Panc1 (cell line): ENCODE measurements around the gene MCMBP.

Experiments used
- CTCF ChIP-seq: fragments of 450-650 bp; IDR thresholded peaks from 2 replicates; pipeline ENCODE4 v1.5.1; 2017; ENCODE audit warnings: mild to moderate bottlenecking
- POLR2AphosphoS5 ChIP-seq: IDR thresholded peaks from 2 replicates; pipeline ENCODE4 v1.6.1; 2012; ENCODE audit warnings: mild to moderate bottlenecking, low read depth, low read length, moderate library complexity
- SIN3A ChIP-seq: IDR thresholded peaks from 2 replicates; pipeline ENCODE4 v1.6.1; 2012; ENCODE audit warnings: low read depth, mild to moderate bottlenecking, low read length, moderate library complexity, borderline replicate concordance; ENCODE audit not compliant: insufficient read depth
- TCF7L2 ChIP-seq: IDR thresholded peaks from 2 replicates; pipeline ENCODE4 v1.6.1; 2011; ENCODE audit warnings: mild to moderate bottlenecking, low read depth, low read length, inconsistent platforms

DNA sequence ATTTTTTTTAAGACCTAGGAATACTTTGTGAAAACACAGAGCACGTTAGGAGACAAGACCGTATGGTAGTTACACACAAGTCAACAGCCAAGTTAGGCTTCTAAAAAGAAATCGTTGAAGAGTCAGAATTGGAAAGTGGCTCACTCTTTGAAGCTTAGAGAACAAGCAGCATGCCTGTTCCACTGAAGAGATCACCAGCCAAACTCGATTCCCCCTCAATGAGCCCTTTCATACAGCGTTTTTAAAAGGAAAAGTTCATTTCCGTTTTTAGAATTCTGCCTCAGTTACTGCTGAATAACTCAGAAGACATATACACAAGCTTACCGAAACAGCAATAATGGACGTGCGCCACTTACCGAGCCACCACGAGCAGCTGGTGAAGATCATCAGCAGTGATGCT lies 41.0 kb downstream of the MCMBP start:
- TF ChIP-seq CTCF (no peak), TCF7L2 (no peak), SIN3A (no peak), POLR2AphosphoS5 (no peak)
